WI38 (cell line): ENCODE measurements around the gene TCP11.
"Not testable (repeated sequence)": the region's sequence is repeated elsewhere in the genome, so short reads cannot be mapped to it uniquely, and the experiment has no call there.

Source experiments
- H3K4me3 ChIP-seq: 2 replicates; pipeline ENCODE4 v1.5.1; 2011; ENCODE audit warnings: low read depth, mild to moderate bottlenecking, control low read depth, low read length
- CTCF ChIP-seq: IDR thresholded peaks from 2 replicates; pipeline ENCODE4 v1.5.1; 2012; ENCODE audit warnings: low read depth, mild to moderate bottlenecking, control low read depth, low read length

Gene TCP11

GRCh38 chr6:35147026-35147425 lies 5.9 kb upstream of the TCP11 start:
- TF ChIP-seq CTCF = no peak

GRCh38 chr6:35146453-35146852 lies 5.3 kb upstream of the TCP11 start:
- TF ChIP-seq CTCF = peak; percentile 69
- no peak overlapping the region for H3K4me3 ChIP-seq

More at GRCh38 chr6:35147026-35147425, 5.9 kb upstream of the TCP11 start:
- no peak overlapping the region for H3K4me3 ChIP-seq

DNA sequence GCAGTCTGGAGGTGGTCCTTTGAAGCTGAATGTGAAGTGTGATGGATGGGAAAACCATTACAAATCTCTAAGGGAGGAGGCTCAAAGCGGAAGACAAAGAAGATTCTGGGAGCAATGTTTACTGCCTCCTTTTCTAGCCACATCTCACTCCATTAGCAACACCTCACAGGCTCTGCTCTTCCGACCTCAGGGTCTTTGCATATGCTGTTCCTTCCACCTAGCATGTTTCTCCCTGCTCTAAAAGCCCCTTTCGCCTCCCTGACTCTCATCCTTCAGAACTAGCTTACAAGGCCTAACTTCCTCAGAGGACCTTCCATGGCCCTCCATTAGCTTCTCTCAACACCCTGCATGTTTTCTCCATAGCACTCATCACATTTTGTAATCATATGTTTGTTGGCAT lies 4.6 kb upstream of the TCP11 start:
- TF ChIP-seq CTCF = no peak

GRCh38 chr6:35142588-35143569 lies 1.7 kb upstream of the TCP11 start:
- no peak for TF ChIP-seq CTCF
- H3K4me3 ChIP-seq = no peak overlapping the region

More for the DNA sequence above, 4.6 kb upstream of the TCP11 start:
- no peak overlapping the region for H3K4me3 ChIP-seq

- no peak overlapping the region for H3K4me3 ChIP-seq
- TF ChIP-seq CTCF = no peak
These were observed 516 bp downstream of the TCP11 start for GRCh38 chr6:35140639-35141006.

- TF ChIP-seq CTCF = peak; percentile 48
- no peak overlapping the region for H3K4me3 ChIP-seq
These were observed 1.1 kb downstream of the TCP11 start for GRCh38 chr6:35139924-35140638.

DNA sequence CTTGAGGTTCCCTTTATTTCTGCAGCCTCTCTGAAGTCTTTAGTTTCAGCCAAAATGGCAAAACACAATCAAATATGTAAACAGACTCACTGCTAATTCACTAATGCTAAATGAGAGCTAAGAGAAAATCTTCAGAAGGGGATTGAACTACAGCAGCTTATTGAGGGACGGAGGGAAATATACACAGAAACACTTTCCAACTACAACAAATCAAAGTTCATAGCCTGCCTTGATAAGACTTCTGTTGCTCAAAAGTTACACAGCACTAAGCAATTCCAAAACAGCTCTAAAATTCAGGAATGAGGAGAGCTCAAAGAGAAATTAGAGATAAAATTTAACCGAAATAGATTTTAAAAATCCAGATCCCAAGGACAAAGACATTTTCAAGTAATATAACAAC lies 1.7 kb downstream of the TCP11 start:
- TF ChIP-seq CTCF = no peak
- no peak overlapping the region for H3K4me3 ChIP-seq

- H3K4me3 ChIP-seq = not testable (repeated sequence)
These were observed 2.9 kb downstream of the TCP11 start for GRCh38 chr6:35138191-35138590.
